A673 (cell line): Measurements from ENCODE around the gene TJP2. TPM values are rescaled to one million over a fixed set of nuclear protein-coding genes. Genes with fewer than 3 reads are reported as not detected.

ENCODE experiments used
- BruUV-seq: library from RNA; stranded (reverse); fragments of 400-500 nt; replicated peaks from 2 replicates; lab custom pipeline; 2021; lab: Mats Ljungman, UMichigan
- CTCF ChIA-PET: fragments of 300-600 bp; sonication (Branson Sonifier 250); formaldehyde crosslinking; loops from one replicate; lab custom pipeline; 2022; ENCODE audit warnings: antibody characterized with exemption; lab: Charles Lee
- POLR2A ChIA-PET: fragments of 300-600 bp; sonication (Branson Sonifier 250); formaldehyde crosslinking; loops from one replicate; lab custom pipeline; 2022; ENCODE audit warnings: antibody characterized with exemption; ENCODE audit not compliant: low non-redundant PET; lab: Charles Lee
- DNase-seq: peaks from one replicate; pipeline ENCODE4 v3.0.0-alpha.2; 2015; ENCODE audit warnings: low spot score
- H3K27ac ChIP-seq: fragments of 200-600 bp; sonication (generic); 2 replicates; pipeline ENCODE4 v1.5.1; 2016; ENCODE audit warnings: mixed run types, low read depth, mild to moderate bottlenecking, mixed read lengths, antibody characterized with exemption, low read length; ENCODE audit not compliant: poor library complexity, severe bottlenecking
- H3K27me3 ChIP-seq: fragments of 200-600 bp; sonication (generic); replicated peaks from 2 replicates; pipeline ENCODE4 v1.6.1; 2017; ENCODE audit warnings: mixed run types, low read depth, mild to moderate bottlenecking, mixed read lengths, antibody characterized with exemption, low read length; ENCODE audit not compliant: insufficient read depth, poor library complexity
- H3K36me3 ChIP-seq: fragments of 200-600 bp; sonication (generic); 2 replicates; pipeline ENCODE4 v1.6.1; 2016; ENCODE audit warnings: mixed run types, mild to moderate bottlenecking, mixed read lengths, antibody characterized with exemption, low read length; ENCODE audit not compliant: insufficient read depth, poor library complexity, severe bottlenecking
- H3K4me1 ChIP-seq: fragments of 200-600 bp; sonication (generic); 2 replicates; pipeline ENCODE4 v1.6.1; 2017; ENCODE audit warnings: mixed run types, mild to moderate bottlenecking, mixed read lengths, antibody characterized with exemption, low read length; ENCODE audit not compliant: insufficient read depth, poor library complexity, severe bottlenecking
- H3K4me3 ChIP-seq: fragments of 200-600 bp; sonication (generic); 2 replicates; pipeline ENCODE4 v1.5.1; 2016; ENCODE audit warnings: low read depth, mixed run types, mild to moderate bottlenecking, mixed read lengths, low read length; ENCODE audit not compliant: poor library complexity, severe bottlenecking
- H3K9me3 ChIP-seq: fragments of 200-600 bp; sonication (generic); 2 replicates; pipeline ENCODE4 v1.6.1; 2016; ENCODE audit warnings: mixed run types, low read depth, mild to moderate bottlenecking, mixed read lengths, antibody characterized with exemption, low read length; ENCODE audit not compliant: poor library complexity, severe bottlenecking
- CTCF ChIP-seq: fragments of 300-800, 200-600 bp; sonication (generic); conservative IDR thresholded peaks from 2 replicates; pipeline ENCODE4 v1.5.1; 2017; ENCODE audit warnings: low read depth, mild to moderate bottlenecking, antibody characterized with exemption, low read length, moderate library complexity, mixed read lengths
- EZH2 ChIP-seq: fragments of 200-600 bp; sonication (generic); IDR thresholded peaks from 2 replicates; pipeline ENCODE4 v1.6.1; 2017; ENCODE audit warnings: borderline replicate concordance, low read depth, mild to moderate bottlenecking, mixed read lengths, antibody characterized with exemption, low read length; ENCODE audit not compliant: poor library complexity, severe bottlenecking
- intact Hi-C: fragments of 100-400 bp; cut with micrococcal nuclease; formaldehyde crosslinking; loops from one replicate; pipeline ENCODE4 v1.10.0; 2022; ENCODE audit not compliant: unreplicated experiment
- total RNA-seq: library from RNA; stranded (reverse); gene quantifications from 2 replicates; pipeline ENCODE4 v1.2.3, GENCODE V29; 2021

TJP2 gene
- total RNA-seq, 1 experiment from 2014 or later, result 7.2 TPM

- Histone ChIP-seq H3K27me3 (no peaks in the 10 kb centered on the region), H3K36me3 (no peaks in the 10 kb centered on the region), H3K4me1 (no peaks in the 10 kb centered on the region), H3K4me3 (no peak overlapping the region), H3K27ac (no peak overlapping the region), H3K9me3 (no peaks in the 10 kb centered on the region)
- no peak for DNase-seq
- no TSS peak for BruUV-seq
- TF ChIP-seq EZH2, result no peak
- no peak for TF ChIP-seq CTCF
- POLR2A ChIA-PET, result no interaction called here
- intact Hi-C loops, result no loop called here
- CTCF ChIA-PET, result no interaction called here
These were observed 8.5 kb upstream of the TJP2 start for GRCh38 chr9:69165581-69165980.

GRCh38 chr9:69168709-69169217, 5.3 kb upstream of the TJP2 start:
- Histone ChIP-seq H3K4me1 (no peaks in the 10 kb centered on the region), H3K36me3 (no peaks in the 10 kb centered on the region), H3K27me3 (no peaks in the 10 kb centered on the region), H3K9me3 (no peaks in the 10 kb centered on the region), H3K27ac (no peak overlapping the region), H3K4me3 (no peak overlapping the region)
- TF ChIP-seq EZH2 (no peak), CTCF (no peak)
- BruUV-seq, result no TSS peak
- DNase-seq, result no peak
- intact Hi-C loops, result no loop called here
- CTCF ChIA-PET, result no interaction called here
- POLR2A ChIA-PET, result interaction anchor here (1.0 kb wide), 1 partner anchor 10 kb away, joined by 9 read pairs; no protein-coding TSS in a partner anchor

- H3K27ac ChIP-seq, result no peak overlapping the region
These were observed 3.8 kb upstream of the TJP2 start for GRCh38 chr9:69170231-69170630.

More at GRCh38 chr9:69170231-69170630, 3.8 kb upstream of the TJP2 start:
- TF ChIP-seq EZH2 (no peak), CTCF (no peak)
- H3K36me3 ChIP-seq, result no peaks in the 10 kb centered on the region
- no peak overlapping the region for H3K4me3 ChIP-seq
- ChIA-PET CTCF (no interaction called here), POLR2A (no interaction called here)
- no TSS peak for BruUV-seq
- DNase-seq, result no peak
- no peaks in the 10 kb centered on the region for H3K27me3 ChIP-seq
- peaks cover 9% of the 10 kb centered on the region for H3K4me1 ChIP-seq
- intact Hi-C loops, result no loop called here
- no peaks in the 10 kb centered on the region for H3K9me3 ChIP-seq
